ENCODE measurements around the gene TUBA1A.

TUBA1A gene

GRCh38 chr12:49230176-49230804, 41.4 kb upstream of the TUBA1A start:
- DNase-seq (ENCODE audit: low read depth): no peak
- TF ChIP-seq CTCF (IDR thresholded peaks at IDR 0.05; ENCODE audit: low read depth, low read length, missing control alignments): no peak
- no peak overlapping the region for H3K4me3 ChIP-seq (ENCODE audit: low read depth, low read length)

GRCh38 chr12:49228653-49229052, 39.8 kb upstream of the TUBA1A start:
- TF ChIP-seq CTCF (IDR thresholded peaks at IDR 0.05; ENCODE audit: low read depth, low read length, missing control alignments): no peak
- H3K4me3 ChIP-seq (ENCODE audit: low read depth, low read length): no peak overlapping the region
- DNase-seq (ENCODE audit: low read depth): no peak

- no peak for DNase-seq (ENCODE audit: low read depth)
- TF ChIP-seq CTCF (IDR thresholded peaks at IDR 0.05; ENCODE audit: low read depth, low read length, missing control alignments): no peak
- H3K4me3 ChIP-seq (ENCODE audit: low read depth, low read length): no peak overlapping the region
Observed at GRCh38 chr12:49227713-49228112, 38.8 kb upstream of the TUBA1A start.

- no peak for DNase-seq (ENCODE audit: low read depth)
- no peak overlapping the region for H3K4me3 ChIP-seq (ENCODE audit: low read depth, low read length)
- no peak for TF ChIP-seq CTCF (IDR thresholded peaks at IDR 0.05; ENCODE audit: low read depth, low read length, missing control alignments)
Observed at GRCh38 chr12:49225576-49226166, 36.8 kb upstream of the TUBA1A start.

- DNase-seq (ENCODE audit: low read depth): no peak
- no peak for TF ChIP-seq CTCF (IDR thresholded peaks at IDR 0.05; ENCODE audit: low read depth, low read length, missing control alignments)
- H3K4me3 ChIP-seq (ENCODE audit: low read depth, low read length): no peak overlapping the region
Observed at GRCh38 chr12:49223590-49224369, 34.9 kb upstream of the TUBA1A start.

GRCh38 chr12:49223122-49223521, 34.2 kb upstream of the TUBA1A start:
- no peak for TF ChIP-seq CTCF (IDR thresholded peaks at IDR 0.05; ENCODE audit: low read depth, low read length, missing control alignments)
- no peak overlapping the region for H3K4me3 ChIP-seq (ENCODE audit: low read depth, low read length)
- no peak for DNase-seq (ENCODE audit: low read depth)

Data from GM12864 (cell line).